ENCODE results near the gene NIPBL.

DNA sequence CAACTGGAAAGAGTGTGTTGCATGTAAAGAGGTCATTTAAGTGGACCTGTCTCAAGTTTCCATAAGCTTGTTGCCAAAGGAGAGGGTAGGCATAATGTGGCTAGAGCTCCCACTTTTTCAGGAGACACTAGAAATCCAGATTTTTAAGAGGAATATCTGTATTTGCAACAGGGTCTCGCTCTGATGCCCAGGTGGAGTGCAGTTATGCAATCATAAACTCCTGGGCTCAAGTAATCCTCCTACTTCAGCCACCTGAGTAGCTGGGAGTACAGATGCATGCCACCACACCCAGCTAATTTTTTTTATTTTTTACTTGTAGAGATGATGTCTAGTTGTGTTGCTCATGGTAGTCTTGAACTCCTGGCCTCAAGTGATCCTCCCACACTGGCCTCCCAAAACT, 183.5 kb downstream of the NIPBL start:
- no peak for TF ChIP-seq RFX5 (IDR thresholded peaks at IDR 0.05; ENCODE audit: low read depth, low read length)
- TF ChIP-seq RAD21 (IDR thresholded peaks at IDR 0.05; ENCODE audit: insufficient read depth, low read depth, low read length) = no peak
